DOHH2 (cell line): ENCODE measurements around the gene SCUBE1.

Experiments used
- EZH2phosphoT487 ChIP-seq: fragments of 200-600 bp; sonication (generic); IDR thresholded peaks from 2 replicates; pipeline ENCODE4 v1.6.1; 2017; ENCODE audit warnings: borderline replicate concordance, mild to moderate bottlenecking, antibody characterized with exemption, low read length, moderate library complexity, mixed read lengths
- TF ChIP-seq, protein P1 (sequence below): fragments of 200-600 bp; sonication (generic); IDR thresholded peaks from one replicate; pipeline ENCODE4 v1.5.1; 2014; ENCODE audit warnings: antibody characterized with exemption, mild to moderate bottlenecking, low read depth, low read length; ENCODE audit not compliant: poor library complexity, severe bottlenecking

DNA sequence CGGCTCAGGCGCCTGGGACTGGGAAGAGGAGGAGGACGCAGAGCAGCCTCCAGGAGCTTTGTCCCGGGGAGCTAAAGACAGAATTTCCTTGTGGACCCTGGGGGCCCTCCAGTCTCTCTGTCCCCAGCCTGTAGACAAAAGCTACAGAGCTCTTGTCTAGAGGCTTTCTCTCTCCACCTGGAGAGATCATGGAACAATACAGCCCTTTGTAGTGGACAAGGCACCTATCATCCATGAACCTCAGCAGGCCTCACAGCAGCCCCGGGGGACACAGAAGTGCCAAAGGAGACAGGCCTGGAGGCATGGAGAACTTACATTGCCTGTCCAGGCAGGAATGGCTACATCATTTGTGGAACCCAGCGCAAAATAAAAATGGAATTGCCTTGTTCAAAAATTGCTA lies 100.5 kb downstream of the SCUBE1 start:
- TF ChIP-seq, protein P1, sequence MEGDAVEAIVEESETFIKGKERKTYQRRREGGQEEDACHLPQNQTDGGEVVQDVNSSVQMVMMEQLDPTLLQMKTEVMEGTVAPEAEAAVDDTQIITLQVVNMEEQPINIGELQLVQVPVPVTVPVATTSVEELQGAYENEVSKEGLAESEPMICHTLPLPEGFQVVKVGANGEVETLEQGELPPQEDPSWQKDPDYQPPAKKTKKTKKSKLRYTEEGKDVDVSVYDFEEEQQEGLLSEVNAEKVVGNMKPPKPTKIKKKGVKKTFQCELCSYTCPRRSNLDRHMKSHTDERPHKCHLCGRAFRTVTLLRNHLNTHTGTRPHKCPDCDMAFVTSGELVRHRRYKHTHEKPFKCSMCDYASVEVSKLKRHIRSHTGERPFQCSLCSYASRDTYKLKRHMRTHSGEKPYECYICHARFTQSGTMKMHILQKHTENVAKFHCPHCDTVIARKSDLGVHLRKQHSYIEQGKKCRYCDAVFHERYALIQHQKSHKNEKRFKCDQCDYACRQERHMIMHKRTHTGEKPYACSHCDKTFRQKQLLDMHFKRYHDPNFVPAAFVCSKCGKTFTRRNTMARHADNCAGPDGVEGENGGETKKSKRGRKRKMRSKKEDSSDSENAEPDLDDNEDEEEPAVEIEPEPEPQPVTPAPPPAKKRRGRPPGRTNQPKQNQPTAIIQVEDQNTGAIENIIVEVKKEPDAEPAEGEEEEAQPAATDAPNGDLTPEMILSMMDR = no peak
- TF ChIP-seq EZH2phosphoT487 = no peak
